ENCODE results near the gene AZU1.

DNA sequence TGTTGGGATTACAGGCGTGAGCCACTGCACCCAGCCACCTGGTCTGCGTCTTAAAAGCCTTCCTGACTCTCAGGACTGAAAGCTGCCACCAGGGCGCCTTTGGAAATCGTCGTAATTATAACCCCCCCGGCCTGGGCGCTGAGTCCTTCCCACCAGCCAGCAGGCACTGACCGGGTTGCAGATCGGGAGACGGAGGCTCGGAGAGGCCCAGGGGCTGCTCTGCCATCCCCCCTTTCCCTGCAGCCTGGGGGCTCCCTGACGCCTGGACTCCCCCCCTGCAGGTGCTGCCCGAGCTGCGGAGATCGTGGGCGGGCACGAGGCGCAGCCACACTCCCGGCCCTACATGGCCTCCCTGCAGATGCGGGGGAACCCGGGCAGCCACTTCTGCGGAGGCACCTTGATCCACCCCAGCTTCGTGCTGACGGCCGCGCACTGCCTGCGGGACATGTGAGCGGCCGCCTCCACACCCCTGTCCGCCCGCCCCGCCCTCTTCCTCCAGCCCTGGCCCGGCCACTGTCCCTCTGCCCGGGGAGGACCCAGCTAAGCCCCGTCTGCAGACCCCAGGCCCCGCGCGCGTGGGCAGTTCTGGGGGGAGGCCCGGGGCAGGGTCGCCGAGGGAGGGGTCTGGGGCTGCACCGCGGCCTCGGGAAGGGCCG is 15.7 kb downstream of the AZU1 start:
- TF ChIP-seq, protein P1, sequence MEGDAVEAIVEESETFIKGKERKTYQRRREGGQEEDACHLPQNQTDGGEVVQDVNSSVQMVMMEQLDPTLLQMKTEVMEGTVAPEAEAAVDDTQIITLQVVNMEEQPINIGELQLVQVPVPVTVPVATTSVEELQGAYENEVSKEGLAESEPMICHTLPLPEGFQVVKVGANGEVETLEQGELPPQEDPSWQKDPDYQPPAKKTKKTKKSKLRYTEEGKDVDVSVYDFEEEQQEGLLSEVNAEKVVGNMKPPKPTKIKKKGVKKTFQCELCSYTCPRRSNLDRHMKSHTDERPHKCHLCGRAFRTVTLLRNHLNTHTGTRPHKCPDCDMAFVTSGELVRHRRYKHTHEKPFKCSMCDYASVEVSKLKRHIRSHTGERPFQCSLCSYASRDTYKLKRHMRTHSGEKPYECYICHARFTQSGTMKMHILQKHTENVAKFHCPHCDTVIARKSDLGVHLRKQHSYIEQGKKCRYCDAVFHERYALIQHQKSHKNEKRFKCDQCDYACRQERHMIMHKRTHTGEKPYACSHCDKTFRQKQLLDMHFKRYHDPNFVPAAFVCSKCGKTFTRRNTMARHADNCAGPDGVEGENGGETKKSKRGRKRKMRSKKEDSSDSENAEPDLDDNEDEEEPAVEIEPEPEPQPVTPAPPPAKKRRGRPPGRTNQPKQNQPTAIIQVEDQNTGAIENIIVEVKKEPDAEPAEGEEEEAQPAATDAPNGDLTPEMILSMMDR (conservative IDR thresholded peaks at IDR 0.05) = no peak
- TF ChIP-seq ZFX (IDR thresholded peaks at IDR 0.05) = no peak
